GM19328 (cell line): Measurements from ENCODE around the gene ABL2.

Source experiments
- ATAC-seq: cut with Tn5 transposase; IDR thresholded peaks from one replicate; pipeline ENCODE4 v1.9.1; 2021; ENCODE audit warnings: mild to moderate bottlenecking, moderate library complexity; ENCODE audit not compliant: unreplicated experiment

Gene ABL2

DNA sequence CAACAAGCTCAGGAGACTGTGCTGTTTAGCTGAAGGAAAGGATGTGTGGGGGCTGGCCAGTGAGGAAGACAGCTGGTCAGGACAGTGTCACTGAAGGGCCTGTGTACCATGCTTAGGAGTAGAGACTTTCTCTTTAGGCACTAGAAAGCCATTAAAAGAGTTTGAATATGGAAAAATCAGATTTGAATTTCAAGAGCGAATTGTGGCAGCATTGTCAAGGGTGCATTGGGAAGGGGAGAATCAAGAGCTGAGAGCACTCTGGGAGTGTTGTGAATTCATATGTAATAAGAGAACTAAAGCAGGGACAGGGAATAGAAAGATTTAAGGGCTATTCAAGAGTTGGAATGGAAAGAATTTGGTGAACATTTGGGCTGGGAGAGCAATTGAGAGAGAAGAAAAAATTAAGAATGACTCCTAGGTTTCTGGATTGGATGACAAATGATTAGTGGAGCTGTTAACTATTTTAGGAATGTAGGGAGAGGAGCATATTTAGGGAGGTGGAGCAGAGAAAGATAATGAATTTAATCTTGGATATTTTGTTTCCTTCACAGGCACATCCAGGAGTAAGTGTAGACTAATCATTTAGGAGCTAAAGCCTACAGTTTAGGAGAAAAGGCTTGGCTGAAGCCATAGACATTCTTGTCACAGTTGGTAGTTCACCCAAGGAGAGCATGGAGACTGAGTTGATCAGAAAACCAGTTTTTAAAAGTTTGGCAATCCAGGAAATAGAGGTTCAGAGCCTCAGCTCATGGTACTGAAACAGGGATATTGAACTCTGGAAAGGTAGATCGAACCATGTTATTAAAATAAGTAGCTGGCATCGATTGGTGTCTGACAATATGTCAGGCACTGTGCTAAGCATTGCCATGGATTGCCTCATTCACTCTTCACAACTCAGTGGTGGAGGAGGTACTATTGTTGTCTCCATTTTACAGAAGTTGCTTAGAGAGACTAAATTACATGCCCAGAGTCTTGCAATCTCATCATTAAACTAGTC is 170.7 kb downstream of the ABL2 start:
- ATAC-seq, result no peak

DNA sequence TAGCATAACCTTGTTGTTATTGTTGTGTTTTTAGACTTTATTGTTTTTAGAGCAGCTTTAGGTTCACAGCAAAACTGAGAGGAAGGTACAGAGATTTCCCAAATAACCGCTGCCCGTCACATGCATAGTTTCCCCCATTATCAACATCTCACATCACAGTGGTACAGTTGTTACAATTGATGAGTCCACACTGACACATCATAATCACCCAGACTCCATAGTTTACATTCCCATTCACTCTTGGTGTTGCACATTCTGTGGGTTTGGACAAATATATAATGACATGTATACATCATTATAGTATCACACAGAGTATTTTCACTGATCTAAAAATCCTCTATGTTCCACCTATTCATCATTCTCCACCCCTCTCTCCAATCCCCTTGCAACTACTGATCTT is 173.5 kb downstream of the ABL2 start:
- ATAC-seq, result no peak

DNA sequence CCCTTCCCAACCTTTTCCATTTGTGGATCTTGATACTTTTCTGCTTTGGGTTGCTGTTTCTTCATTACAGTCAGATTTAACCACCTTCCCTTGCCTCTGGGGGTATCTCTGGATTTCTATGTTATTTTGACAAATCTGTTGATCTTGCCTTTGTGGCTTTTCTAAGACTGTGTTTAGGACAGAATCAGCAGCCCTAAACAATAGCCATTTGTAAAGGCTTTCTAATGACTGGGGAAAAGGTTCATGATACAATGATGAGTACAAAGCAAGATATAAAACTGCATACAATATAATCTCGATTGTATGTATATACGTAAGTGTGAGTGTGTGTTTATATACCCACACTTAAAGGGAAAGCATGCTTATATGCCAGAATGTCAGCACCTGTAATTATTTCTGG is 176.0 kb downstream of the ABL2 start:
- no peak for ATAC-seq

DNA sequence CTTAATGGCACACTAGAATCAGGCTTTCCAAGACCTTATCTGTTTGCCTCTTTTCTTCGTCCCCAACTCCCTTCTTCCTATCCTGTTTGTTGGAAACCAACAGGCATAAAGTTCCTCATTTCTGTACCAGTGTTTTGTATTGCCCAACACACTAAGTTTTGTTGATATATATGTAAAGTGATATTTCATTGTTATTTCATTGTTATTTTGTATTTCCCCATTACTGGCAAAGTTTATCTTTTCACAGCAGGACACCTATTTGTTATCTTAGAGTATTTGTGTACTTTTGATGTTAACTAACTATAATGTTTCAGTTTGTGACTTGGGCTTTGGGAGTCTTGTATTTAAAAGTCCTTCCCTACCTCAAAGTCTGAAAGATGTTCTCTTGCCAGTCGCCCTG is 176.7 kb downstream of the ABL2 start:
- ATAC-seq, result no peak
